Measurements from ENCODE around the gene TNNI2.

Gene TNNI2

GRCh38 chr11:1835671-1836010, 3.1 kb upstream of the TNNI2 start:
- no peak for DNase-seq

DNA sequence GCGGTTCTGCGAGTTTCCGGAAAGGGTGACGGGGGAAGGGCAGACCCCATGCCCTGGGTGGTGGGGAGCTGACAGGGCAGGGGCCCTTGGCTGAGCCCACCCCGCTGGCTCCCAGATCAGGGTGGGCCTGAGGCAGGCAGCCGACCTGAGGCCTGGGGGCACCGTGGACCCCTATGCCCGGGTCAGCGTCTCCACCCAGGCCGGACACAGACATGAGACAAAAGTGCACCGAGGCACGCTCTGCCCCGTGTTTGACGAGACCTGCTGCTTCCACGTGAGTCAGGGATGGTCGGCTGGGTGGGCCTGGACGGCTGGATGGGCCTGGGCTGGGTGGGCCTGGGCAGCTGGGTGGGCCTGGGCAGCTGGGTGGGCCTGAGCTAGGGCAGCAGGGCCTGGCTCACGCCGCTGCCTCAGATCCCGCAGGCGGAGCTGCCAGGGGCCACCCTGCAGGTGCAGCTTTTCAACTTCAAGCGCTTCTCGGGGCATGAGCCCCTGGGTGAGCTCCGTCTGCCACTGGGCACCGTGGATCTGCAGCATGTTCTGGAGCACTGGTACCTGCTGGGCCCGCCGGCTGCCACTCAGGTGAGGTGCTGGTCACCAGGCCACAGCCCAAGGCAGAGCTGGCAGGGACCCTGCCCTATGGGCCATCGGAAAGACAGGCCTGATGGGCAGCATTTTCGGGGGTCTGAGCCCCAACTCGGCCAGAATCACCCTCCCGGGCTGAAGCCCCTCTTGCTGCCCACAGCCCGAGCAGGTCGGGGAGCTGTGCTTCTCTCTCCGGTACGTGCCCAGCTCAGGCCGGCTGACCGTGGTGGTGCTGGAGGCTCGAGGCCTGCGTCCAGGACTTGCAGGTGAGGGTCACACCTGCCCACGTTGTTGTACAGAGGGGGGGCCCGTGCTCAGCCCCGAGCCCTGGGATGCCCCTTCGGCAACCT, 2.5 kb upstream of the TNNI2 start:
- no peak for DNase-seq

GRCh38 chr11:1837171-1838076, 1.4 kb upstream of the TNNI2 start:
- DNase-seq: peak; percentile 56 to 73 (median 66)

- no peak for DNase-seq
These were observed 730 bp upstream of the TNNI2 start for GRCh38 chr11:1838077-1838425.

DNA sequence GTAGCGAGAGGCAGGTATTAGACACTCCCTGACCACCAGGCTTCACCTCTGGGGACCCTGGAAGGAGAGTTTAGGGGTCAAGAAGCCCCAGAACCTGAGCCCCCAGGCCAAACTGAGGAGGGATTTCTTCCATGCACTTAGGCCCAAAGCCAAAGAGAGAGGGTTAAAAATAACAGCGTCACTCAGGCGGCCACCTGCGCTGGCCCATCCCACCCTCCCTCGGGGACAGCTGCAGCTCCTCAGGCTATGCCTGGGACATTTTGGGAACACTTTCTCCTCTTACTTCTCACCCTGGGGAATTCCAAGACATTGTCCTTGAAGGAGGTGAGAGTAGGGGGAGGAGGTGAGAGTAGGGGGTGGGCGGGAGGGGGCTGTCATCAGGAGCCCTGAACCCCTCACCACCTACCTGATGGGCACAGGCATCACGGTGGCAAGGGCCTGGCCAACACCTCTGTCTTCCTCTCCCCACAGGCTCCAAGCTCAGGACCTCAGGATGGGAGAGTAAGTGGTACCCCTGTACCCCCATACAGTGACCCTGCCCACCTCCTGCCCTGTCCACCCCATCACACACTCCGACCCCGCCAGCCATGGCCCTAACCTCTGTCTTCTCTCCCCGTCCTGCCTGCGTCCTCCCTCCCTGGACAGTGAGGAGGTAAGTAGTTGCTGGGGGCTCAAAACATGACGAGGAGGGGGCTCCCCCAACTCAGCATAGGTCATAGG, 583 bp downstream of the TNNI2 start:
- no peak for DNase-seq

GRCh38 chr11:1839924-1840779, 1.4 kb downstream of the TNNI2 start:
- DNase-seq: no peak

GRCh38 chr11:1840780-1841480, 2.1 kb downstream of the TNNI2 start:
- DNase-seq: no peak

- no peak for DNase-seq
These were observed 2.8 kb downstream of the TNNI2 start for GRCh38 chr11:1841511-1842148.

DNA sequence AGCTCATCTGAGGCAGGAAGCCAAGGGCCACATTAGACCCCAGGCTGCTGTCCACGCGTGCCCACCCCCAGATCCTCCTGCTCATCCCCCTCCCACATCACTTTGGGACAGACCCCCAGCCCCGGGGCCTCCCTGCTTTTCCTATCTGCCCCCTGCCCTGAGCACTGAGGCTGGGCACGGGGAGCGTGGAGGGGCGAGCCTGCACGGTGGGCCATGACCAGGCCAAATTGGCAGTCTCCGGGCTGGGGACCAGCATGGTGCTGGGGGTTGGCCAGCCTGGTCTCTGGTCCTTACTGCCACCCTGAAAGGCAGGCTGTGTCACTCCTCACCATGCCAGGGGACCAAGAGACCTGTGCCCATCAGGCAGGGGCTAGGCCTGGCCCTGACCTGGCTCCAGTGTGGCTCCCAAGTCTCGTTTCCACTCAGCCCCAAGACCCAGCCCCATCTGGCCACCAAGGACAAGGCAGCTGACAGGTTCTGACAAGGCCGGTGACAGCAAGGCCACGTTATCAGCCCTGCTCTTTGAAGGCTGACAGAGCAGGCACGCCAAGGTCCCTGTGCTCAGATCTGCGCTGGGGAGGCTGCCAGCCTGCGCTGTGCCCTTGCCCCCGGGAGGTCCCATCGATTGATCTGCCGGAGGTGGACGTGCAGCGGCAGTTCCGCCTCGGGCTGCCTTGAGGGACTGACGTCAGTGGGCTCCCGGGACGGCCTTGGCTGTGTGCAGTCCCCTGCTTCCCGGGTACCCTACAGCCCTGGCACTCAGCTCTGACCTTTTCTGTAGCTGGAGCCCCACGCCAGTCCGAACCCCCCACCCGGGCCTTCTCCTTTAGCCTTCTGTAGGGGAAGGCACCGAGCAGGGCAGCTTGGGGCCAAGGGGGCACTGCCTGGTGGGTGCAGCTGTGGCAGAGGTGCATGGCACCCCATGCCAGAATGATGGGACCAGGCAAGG, 3.6 kb downstream of the TNNI2 start:
- no peak for DNase-seq

DNA sequence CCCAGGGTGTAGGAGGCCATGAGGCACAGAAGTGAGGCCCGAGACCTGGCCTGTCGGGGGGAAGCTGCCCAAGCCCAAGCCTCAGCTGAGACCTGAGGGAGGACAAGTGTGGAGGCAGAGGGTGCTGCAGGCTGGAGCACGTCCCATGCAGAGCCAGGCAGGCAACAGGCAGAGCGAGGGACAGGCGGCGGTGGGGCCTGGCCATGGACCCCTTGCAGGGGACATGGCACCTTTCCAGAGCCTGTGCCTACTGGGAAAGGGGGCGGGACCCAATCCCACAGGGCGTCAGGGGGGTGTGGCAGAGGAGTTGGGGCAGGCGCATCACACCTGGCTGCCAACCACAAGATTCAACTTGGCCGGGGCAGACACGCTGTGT, 4.3 kb downstream of the TNNI2 start:
- no peak for DNase-seq

GRCh38 chr11:1843796-1844195, 5.0 kb downstream of the TNNI2 start:
- no peak for DNase-seq

DNA sequence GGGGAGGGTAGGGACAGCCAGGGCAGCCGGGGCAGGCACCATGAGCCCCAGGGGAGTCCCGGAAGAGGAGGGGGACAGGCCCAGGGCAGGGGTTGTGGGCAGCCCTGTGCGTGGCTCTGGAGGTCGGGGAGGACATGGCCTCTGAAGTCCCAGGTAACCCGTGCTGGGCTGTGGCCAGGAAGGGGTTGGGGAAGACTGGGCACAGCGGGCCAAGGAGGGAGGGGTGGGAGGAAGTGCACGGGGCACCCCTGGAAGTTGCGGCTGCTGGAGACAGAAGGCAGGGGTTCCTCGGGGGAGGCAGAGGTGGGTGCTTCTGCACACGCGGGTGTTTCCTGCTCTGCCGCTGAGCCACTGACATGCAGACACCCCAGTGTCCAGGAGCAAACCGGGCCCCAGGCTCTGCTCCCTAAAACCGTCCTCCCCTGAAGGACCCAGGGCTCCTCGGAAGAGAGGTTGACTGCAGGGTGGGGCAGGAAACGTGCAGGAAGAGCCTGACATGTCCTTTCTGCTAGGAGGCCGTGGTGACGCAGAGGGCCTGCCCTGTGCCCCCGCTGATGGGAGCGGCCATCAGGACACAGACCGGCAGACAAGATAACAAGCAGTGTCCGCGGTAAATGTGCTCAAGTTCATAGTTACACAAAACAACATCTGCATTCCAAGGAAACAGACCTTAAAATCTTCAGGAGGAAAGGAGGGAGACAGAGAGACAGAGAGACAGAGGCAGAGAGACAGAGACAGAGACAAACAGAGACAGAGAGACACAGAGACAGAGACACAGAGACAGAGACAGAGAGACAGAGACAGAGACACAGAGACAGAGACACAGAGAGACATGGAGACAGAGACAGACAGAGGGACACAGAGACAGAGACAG, 5.7 kb downstream of the TNNI2 start:
- peak in 2 of 4 experiments; percentile 24 to 26 for DNase-seq

GRCh38 chr11:1845095-1845429, 6.3 kb downstream of the TNNI2 start:
- DNase-seq: no peak

- DNase-seq: no peak
These were observed 7.0 kb downstream of the TNNI2 start for GRCh38 chr11:1845561-1846452.

DNA sequence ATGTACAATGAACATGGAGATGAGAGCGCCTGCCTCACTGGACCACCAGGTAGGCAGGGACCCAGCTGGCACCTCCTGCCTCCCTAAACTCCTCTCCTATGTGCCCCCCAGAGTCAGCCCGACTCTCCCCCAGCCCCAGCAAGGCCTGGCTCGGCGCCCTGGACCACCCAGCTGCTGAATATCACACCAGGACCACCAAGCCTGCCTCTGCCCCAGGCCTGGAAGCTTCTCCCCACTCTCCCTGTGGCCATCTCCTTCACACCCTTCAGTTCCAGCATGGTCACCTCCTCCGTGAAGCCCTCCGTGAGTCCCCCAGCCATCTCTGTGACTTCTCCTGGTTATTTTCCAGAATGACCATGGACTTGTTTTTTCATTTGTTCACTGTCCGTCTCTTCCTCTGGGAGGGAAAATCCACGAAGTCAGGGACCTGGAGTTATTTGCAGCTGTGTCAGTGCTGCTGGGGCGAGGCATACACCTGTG, 7.7 kb downstream of the TNNI2 start:
- no peak for DNase-seq

DNA sequence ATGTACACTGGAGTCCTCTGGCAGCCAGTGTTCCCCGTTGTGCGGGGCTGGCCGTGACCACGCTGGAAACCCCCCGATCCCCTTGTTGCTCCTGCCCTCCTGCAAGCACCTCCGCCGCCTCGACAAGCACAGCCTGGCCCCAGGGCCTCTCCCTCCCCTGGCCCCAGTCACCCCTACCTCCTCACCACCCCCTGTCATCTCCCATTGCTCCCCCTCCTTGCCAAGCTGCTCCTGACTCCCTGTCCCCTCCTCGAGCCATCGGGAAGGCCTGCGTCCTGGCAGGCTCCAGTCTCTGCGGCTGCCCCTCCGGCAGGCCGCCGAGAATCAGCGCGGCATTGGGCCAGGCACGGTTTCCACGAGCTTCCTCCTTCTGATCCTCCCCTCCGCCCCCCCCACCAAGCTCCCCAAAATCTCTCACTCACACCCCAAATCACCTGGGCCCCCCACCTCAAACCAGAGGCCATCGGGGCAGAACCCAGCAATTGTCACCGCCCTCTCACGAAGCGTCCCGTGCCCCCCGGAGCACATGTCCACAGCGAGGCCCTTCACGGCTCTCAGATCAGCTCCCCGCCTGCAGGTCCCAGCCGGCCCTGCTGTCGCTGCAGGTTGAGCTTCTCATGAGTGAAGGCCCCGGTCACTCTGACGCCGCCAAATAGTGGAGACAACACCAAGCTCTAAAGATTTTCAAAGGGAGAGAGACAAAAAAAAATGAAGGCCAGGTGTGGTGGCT, 8.4 kb downstream of the TNNI2 start:
- no peak for DNase-seq

Data from activated CD4-positive, CD25-positive, alpha-beta regulatory T cell (primary cell).